Testis (tissue), 3 donors: ENCODE data around the gene OR2M4. TPM values are rescaled to one million over a fixed set of nuclear protein-coding genes. Genes with fewer than 3 reads are reported as not detected.

ENCODE experiments used
- polyA plus RNA-seq: library from polyadenylated mRNA; stranded (reverse); fragments of 350-450 nt; fragmentation: Illumina TruSeq; extraction: RNeasy Lipid Tissue Mini Kit (QIAGEN cat#74804); gene quantifications from one replicate; pipeline ENCODE4 v1.2.3, GENCODE V29; 2014; ENCODE audit warnings: low read depth, low replicate concordance; ENCODE audit not compliant: insufficient read depth
- total RNA-seq, 2 donors: library from RNA; depleted of rRNA; stranded (reverse); fragments of >200 nt; gene quantifications; one replicate each; pipeline ENCODE4 v1.2.3, GENCODE V29; 2016

The OR2M4 gene
- total and polyA plus RNA-seq, 3 donors from 2014 or later = 0.19 to 0.39 TPM; not detected in 1

Other genes with a start within 250 kb of the OR2M4 start
- gene OR2L5, start 217.8 kb upstream of the OR2M4 start, total RNA-seq = under 1 TPM; 0.31 to 0.55 TPM
- not detected for gene OR2L5, start 217.8 kb upstream of the OR2M4 start, polyA plus RNA-seq
- gene OR2L2, start 201.3 kb upstream of the OR2M4 start, total RNA-seq = 1 to 10 TPM in 1 of 2 donors, under 1 TPM in 1; 0.56 to 1.2 TPM
- 1.7 TPM for gene OR2L2, start 201.3 kb upstream of the OR2M4 start, polyA plus RNA-seq
- under 1 TPM in 1 of 2 donors, not detected in 1; 0.39 TPM for gene OR2L3, start 184.6 kb upstream of the OR2M4 start, total RNA-seq
- gene OR2L3, start 184.6 kb upstream of the OR2M4 start, polyA plus RNA-seq = not detected
- gene OR2L13, start 136.2 kb upstream of the OR2M4 start, total RNA-seq = 1 to 10 TPM in 1 of 2 donors, under 1 TPM in 1; 0.12 to 1.0 TPM
- 0.63 TPM for gene OR2L13, start 136.2 kb upstream of the OR2M4 start, polyA plus RNA-seq
- not detected for gene OR2M5, start 86.3 kb upstream of the OR2M4 start, total RNA-seq
- gene OR2M5, start 86.3 kb upstream of the OR2M4 start, polyA plus RNA-seq = not detected
- not detected for gene OR2M2, start 56.6 kb upstream of the OR2M4 start, total RNA-seq
- gene OR2M2, start 56.6 kb upstream of the OR2M4 start, polyA plus RNA-seq = not detected
- gene OR2M3, start 34.2 kb upstream of the OR2M4 start, total RNA-seq = under 1 TPM; 0.19 to 0.24 TPM
- 0.11 TPM for gene OR2M3, start 34.2 kb upstream of the OR2M4 start, polyA plus RNA-seq
- gene OR2T33, start 46.6 kb downstream of the OR2M4 start, total RNA-seq = 1 to 10 TPM in 1 of 2 donors, under 1 TPM in 1; 0.12 to 1.9 TPM
- not detected for gene OR2T33, start 46.6 kb downstream of the OR2M4 start, polyA plus RNA-seq
- under 1 TPM in 1 of 2 donors, not detected in 1; 0.06 TPM for gene OR2T12, start 72.0 kb downstream of the OR2M4 start, total RNA-seq
- gene OR2T12, start 72.0 kb downstream of the OR2M4 start, polyA plus RNA-seq = not detected
- under 1 TPM in 1 of 2 donors, not detected in 1; 0.43 TPM for gene OR2M7, start 93.2 kb downstream of the OR2M4 start, total RNA-seq
- gene OR2M7, start 93.2 kb downstream of the OR2M4 start, polyA plus RNA-seq = not detected
- gene OR14C36, start 117.4 kb downstream of the OR2M4 start, total RNA-seq = not detected
- not detected for gene OR14C36, start 117.4 kb downstream of the OR2M4 start, polyA plus RNA-seq
- not detected for gene OR2T4, start 130.2 kb downstream of the OR2M4 start, total RNA-seq
- not detected for gene OR2T4, start 130.2 kb downstream of the OR2M4 start, polyA plus RNA-seq
- gene OR2T6, start 144.3 kb downstream of the OR2M4 start, total RNA-seq = under 1 TPM in 1 of 2 donors, not detected in 1; 0.06 TPM
- gene OR2T6, start 144.3 kb downstream of the OR2M4 start, polyA plus RNA-seq = not detected
- gene OR2T1, start 171.6 kb downstream of the OR2M4 start, total RNA-seq = not detected
- gene OR2T1, start 171.6 kb downstream of the OR2M4 start, polyA plus RNA-seq = not detected
- gene OR2T2, start 214.2 kb downstream of the OR2M4 start, total RNA-seq = not detected
- gene OR2T2, start 214.2 kb downstream of the OR2M4 start, polyA plus RNA-seq = not detected
- gene OR2T3, start 241.9 kb downstream of the OR2M4 start, total RNA-seq = not detected
- not detected for gene OR2T3, start 241.9 kb downstream of the OR2M4 start, polyA plus RNA-seq